Right ventricle myocardium inferior (tissue), 1 donor: ENCODE data around the gene PASK. TPM values are rescaled to one million over a fixed set of nuclear protein-coding genes. Genes with fewer than 3 reads are reported as not detected.
"Not testable (repeated sequence)": the region's sequence is repeated elsewhere in the genome, so short reads cannot be mapped to it uniquely, and the experiment has no call there.

Experiments used
- ATAC-seq: fragments of 200-7000 bp; cut with Tn5 transposase; one replicate; pipeline ENCODE4 v1.9.1; 2020; ENCODE audit warnings: mild to moderate bottlenecking, moderate library complexity
- DNase-seq: peaks from one replicate; pipeline ENCODE4 v3.0.0; 2021; ENCODE audit errors: missing footprints
- intact Hi-C: fragments of 100-400 bp; cut with DNase I; formaldehyde crosslinking; loops from one replicate; pipeline ENCODE4 v1.11.0; 2022
- total RNA-seq: library from RNA; stranded (reverse); fragmentation: NEBNext Ultra II Directional; extraction: Animal tissue kit (Norgen Biotek cat#: 25700); gene quantifications from one replicate; pipeline ENCODE4 v1.2.1, GENCODE V29; 2021
- donor health status: DM: no; HTN: yes; CAD: no; lungs with severe emphysema.

PASK gene
- total RNA-seq, 1 donor from 2014 or later = 1.4 TPM

GRCh38 chr2:241114836-241115235 is 34.4 kb downstream of the PASK start:
- ATAC-seq = no peak
- intact Hi-C loops = no loop called here
- DNase-seq = no peak

- ATAC-seq (no peak), DNase-seq (no peak)
- intact Hi-C loops = no loop called here
These were observed 36.7 kb downstream of the PASK start for GRCh38 chr2:241112592-241112991.

- DNase-seq (no peak), ATAC-seq (no peak)
- intact Hi-C loops = no loop called here
These were observed 37.2 kb downstream of the PASK start for GRCh38 chr2:241112046-241112445.

GRCh38 chr2:241111440-241111805 is 37.8 kb downstream of the PASK start:
- no peak for DNase-seq
- no peak for ATAC-seq
- intact Hi-C loops = no loop called here

- intact Hi-C loops = no loop called here
- DNase-seq (no peak), ATAC-seq (no peak)
These were observed 38.4 kb downstream of the PASK start for GRCh38 chr2:241110607-241111439.

GRCh38 chr2:241110089-241110606 is 39.1 kb downstream of the PASK start:
- ATAC-seq = peak; percentile 26

GRCh38 chr2:241109210-241110088 is 39.8 kb downstream of the PASK start:
- intact Hi-C loops = loop anchor here (10.0 kb wide), 1 partner anchor 505 kb away; no protein-coding TSS in a partner anchor
- no peak for ATAC-seq
- no peak for DNase-seq

More at GRCh38 chr2:241110089-241110606, 39.1 kb downstream of the PASK start:
- DNase-seq = no peak
- intact Hi-C loops = no loop called here

GRCh38 chr2:241108271-241109209 is 40.7 kb downstream of the PASK start:
- intact Hi-C loops = loop anchor here (10.0 kb wide), 1 partner anchor 506 kb away; no protein-coding TSS in a partner anchor
- ATAC-seq (no peak), DNase-seq (no peak)

- ATAC-seq = no peak
- intact Hi-C loops = loop anchor here (10.0 kb wide), 1 partner anchor 508 kb away; no protein-coding TSS in a partner anchor
- no peak for DNase-seq
These were observed 42.1 kb downstream of the PASK start for GRCh38 chr2:241107031-241107783.

GRCh38 chr2:241105641-241106040 is 43.6 kb downstream of the PASK start:
- intact Hi-C loops = loop anchor here (10.0 kb wide), 1 partner anchor 509 kb away; no protein-coding TSS in a partner anchor
- DNase-seq = no peak
- no peak for ATAC-seq

- not testable (repeated sequence) for DNase-seq, ATAC-seq
- intact Hi-C loops = loop anchor here (5.0 to 10.0 kb wide), 2 partner anchors 113 to 510 kb away; no protein-coding TSS in a partner anchor
These were observed 44.7 kb downstream of the PASK start for GRCh38 chr2:241104611-241105010.

GRCh38 chr2:241103176-241103595 is 46.1 kb downstream of the PASK start:
- intact Hi-C loops = loop anchor here (1.0 to 10.0 kb wide), 3 partner anchors 47 to 512 kb away; partner anchors contain the start of gene PPP1R7
- no peak for DNase-seq
- ATAC-seq = no peak

GRCh38 chr2:241102239-241102803 is 47.0 kb downstream of the PASK start, which contains the start of gene MTERF4:
Gene MTERF4 (minus strand): TSS chr2:241102287. CDS start chr2:241102273, 14 bp downstream.
- ATAC-seq (peak; percentile 99), DNase-seq (peak; percentile 93)
- intact Hi-C loops = loop anchor here (5.0 to 10.0 kb wide), 2 partner anchors 115 to 512 kb away; no protein-coding TSS in a partner anchor

- no peak for DNase-seq
- no peak for ATAC-seq
- intact Hi-C loops = no loop called here
These were observed 50.0 kb downstream of the PASK start for GRCh38 chr2:241099246-241099645.

GRCh38 chr2:241096979-241097378 is 52.3 kb downstream of the PASK start:
- intact Hi-C loops = no loop called here
- no peak for ATAC-seq
- DNase-seq = no peak

GRCh38 chr2:241095594-241096290 is 53.5 kb downstream of the PASK start:
- no peak for DNase-seq
- ATAC-seq = no peak
- intact Hi-C loops = no loop called here
